Epithelial cell of alveolus of lung (primary cell): ENCODE measurements around the gene BLOC1S4. TPM values are rescaled to one million over a fixed set of nuclear protein-coding genes. Genes with fewer than 3 reads are reported as not detected.

Experiments used
- total RNA-seq: library from RNA; depleted of rRNA; stranded (reverse); fragments of >200 nt; gene quantifications from 2 replicates; pipeline ENCODE4 v1.2.1, GENCODE V29; 2015

BLOC1S4 gene, protein sequence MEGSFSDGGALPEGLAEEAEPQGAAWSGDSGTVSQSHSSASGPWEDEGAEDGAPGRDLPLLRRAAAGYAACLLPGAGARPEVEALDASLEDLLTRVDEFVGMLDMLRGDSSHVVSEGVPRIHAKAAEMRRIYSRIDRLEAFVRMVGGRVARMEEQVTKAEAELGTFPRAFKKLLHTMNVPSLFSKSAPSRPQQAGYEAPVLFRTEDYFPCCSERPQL
- 17.0 and 25.7 TPM in 2 replicates for total RNA-seq

DNA sequence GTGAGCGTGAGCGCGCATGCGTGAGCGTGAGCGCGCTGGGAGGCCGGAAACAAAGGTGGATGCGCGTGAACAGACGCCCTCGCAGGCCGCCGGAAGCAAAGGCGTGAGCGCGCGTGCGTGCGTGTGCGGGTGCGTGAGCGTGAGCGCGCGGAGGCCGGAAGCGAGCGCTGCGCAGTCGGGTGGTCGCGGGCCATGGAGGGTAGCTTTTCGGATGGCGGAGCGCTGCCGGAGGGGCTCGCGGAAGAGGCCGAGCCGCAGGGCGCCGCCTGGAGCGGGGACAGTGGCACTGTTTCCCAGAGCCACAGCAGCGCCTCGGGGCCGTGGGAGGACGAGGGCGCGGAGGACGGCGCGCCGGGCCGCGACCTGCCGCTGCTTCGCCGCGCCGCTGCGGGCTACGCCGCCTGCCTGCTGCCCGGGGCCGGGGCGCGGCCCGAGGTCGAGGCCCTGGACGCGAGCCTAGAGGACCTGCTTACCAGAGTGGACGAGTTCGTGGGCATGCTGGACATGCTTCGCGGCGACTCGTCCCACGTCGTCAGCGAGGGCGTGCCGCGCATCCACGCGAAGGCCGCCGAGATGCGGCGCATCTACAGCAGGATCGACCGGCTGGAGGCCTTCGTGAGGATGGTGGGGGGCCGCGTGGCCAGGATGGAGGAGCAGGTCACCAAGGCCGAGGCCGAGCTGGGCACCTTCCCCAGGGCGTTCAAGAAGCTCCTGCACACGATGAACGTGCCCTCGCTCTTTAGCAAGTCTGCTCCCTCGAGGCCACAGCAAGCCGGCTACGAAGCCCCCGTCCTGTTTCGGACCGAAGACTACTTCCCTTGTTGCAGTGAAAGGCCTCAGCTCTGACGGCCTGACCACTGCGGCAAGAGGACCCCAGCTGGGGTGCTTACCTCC, at the start of gene BLOC1S4:
BLOC1S4 (plus strand) TSS at position 157 of the 894 bp plus-strand sequence; CDS start at position 193, 36 bp downstream.

GRCh38 chr4:6693231-6694176, 22.5 kb upstream of the BLOC1S4 start, which contains the start of gene S100P:
Gene S100P (plus strand): TSS chr4:6693878. CDS start chr4:6693933, 55 bp downstream.

GRCh38 chr4:6709230-6710114, 6.5 kb upstream of the BLOC1S4 start, which contains the start of gene MRFAP1L1:
Gene MRFAP1L1 (minus strand): TSS chr4:6709865. CDS start chr4:6709629, 236 bp downstream.

Other genes starting within 250 kb of the BLOC1S4 start
- gene PPP2R2C, start 243.6 kb upstream of the BLOC1S4 start, total RNA-seq: 0.26 TPM in 1 of 2 replicates, not detected in the other
- gene MAN2B2, start 141.0 kb upstream of the BLOC1S4 start, total RNA-seq: 20.7 and 22.2 TPM in 2 replicates
- 225 and 267 TPM in 2 replicates for gene MRFAP1, start 75.5 kb upstream of the BLOC1S4 start, total RNA-seq
- gene S100P, start 22.3 kb upstream of the BLOC1S4 start, total RNA-seq: 0.39 TPM in 1 of 2 replicates, not detected in the other
- 31.3 and 52.2 TPM in 2 replicates for gene MRFAP1L1, start 6.3 kb upstream of the BLOC1S4 start, total RNA-seq
- 10.9 and 15.8 TPM in 2 replicates for gene KIAA0232, start 66.6 kb downstream of the BLOC1S4 start, total RNA-seq
- 20.8 and 26.4 TPM in 2 replicates for gene TBC1D14, start 193.7 kb downstream of the BLOC1S4 start, total RNA-seq